Activated T-cell treated with anti-CD3 and anti-CD28 coated beads for 24 hours (primary cell): ENCODE measurements around the gene C1QTNF1.
A peak's percentile ranks its signal among the peaks of the same experiment; 100 is the strongest.

Experiments used
- DNase-seq: peaks from one replicate; pipeline ENCODE4 v3.0.0-alpha.2; 2020; ENCODE audit warnings: low read depth

C1QTNF1 gene

GRCh38 chr17:78992542-78993212, 31.3 kb upstream of the C1QTNF1 start:
- DNase-seq, result no peak

- peak; percentile 38 for DNase-seq
Observed at GRCh38 chr17:78993241-78993956, 30.6 kb upstream of the C1QTNF1 start.

GRCh38 chr17:78993981-78994671, 29.8 kb upstream of the C1QTNF1 start:
- no peak for DNase-seq

- DNase-seq, result no peak
Observed at GRCh38 chr17:78995022-78995760, 28.8 kb upstream of the C1QTNF1 start.

GRCh38 chr17:78995761-78996451, 28.1 kb upstream of the C1QTNF1 start:
- no peak for DNase-seq

GRCh38 chr17:78996781-78997201, 27.2 kb upstream of the C1QTNF1 start:
- no peak for DNase-seq

- DNase-seq, result no peak
Observed at GRCh38 chr17:78997231-78997741, 26.7 kb upstream of the C1QTNF1 start.

GRCh38 chr17:78997881-78998280, 26.1 kb upstream of the C1QTNF1 start:
- DNase-seq, result no peak

GRCh38 chr17:78998311-78999055, 25.5 kb upstream of the C1QTNF1 start:
- no peak for DNase-seq

GRCh38 chr17:78999056-78999768, 24.8 kb upstream of the C1QTNF1 start:
- DNase-seq, result no peak

GRCh38 chr17:78999947-79000395, 24.0 kb upstream of the C1QTNF1 start:
- no peak for DNase-seq

GRCh38 chr17:79000396-79001189, 23.4 kb upstream of the C1QTNF1 start:
- no peak for DNase-seq

- DNase-seq, result no peak
Observed at GRCh38 chr17:79001190-79002020, 22.6 kb upstream of the C1QTNF1 start.

GRCh38 chr17:79002291-79002690, 21.7 kb upstream of the C1QTNF1 start:
- no peak for DNase-seq

GRCh38 chr17:79002796-79003593, 21.0 kb upstream of the C1QTNF1 start:
- no peak for DNase-seq

- no peak for DNase-seq
Observed at GRCh38 chr17:79003661-79004411, 20.1 kb upstream of the C1QTNF1 start.
